ENCODE data around the gene POTEC.
"Not testable (repeated sequence)": the region's sequence is repeated elsewhere in the genome, so short reads cannot be mapped to it uniquely, and the experiment has no call there.

The POTEC gene

DNA sequence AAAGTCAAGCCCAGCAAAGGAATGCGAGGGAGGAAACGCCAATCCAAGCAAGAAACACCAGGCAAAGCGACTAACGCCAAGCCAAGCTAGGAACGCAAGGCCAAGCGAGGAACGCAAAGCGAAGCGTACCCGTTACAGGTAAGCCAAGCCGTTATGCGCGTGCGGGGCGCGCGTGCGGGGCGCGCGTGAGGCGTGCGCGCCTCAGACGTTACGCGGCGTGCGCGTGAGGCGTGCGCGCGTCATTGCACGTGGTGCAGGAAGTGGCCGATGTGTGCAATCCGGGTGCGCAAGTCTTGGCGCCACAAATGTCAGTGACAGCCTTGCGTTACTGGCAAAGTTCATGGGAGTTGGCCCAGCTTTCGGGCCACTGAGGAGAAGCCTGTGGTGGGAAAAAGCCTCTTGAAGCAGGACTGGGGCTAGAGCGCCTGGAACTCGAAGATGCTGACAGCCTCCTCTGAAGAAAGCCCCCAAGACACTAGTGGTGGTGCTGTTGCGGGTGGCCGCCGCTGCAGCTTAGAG is at the start of gene POTEC:
POTEC (minus strand) TSS at position 155 of the 519 bp plus-strand sequence. CDS start 454 bp downstream, outside the sequence.
- not testable (repeated sequence) for H3K4me3 ChIP-seq (ENCODE audit: low read depth, low read length); H3K27me3 ChIP-seq (ENCODE audit: control insufficient read depth, insufficient read depth, low read length); H3K9me3 ChIP-seq (ENCODE audit: control insufficient read depth, insufficient read depth, low read length); H3K36me3 ChIP-seq (ENCODE audit: control insufficient read depth, insufficient read depth, low read length); H3K9ac ChIP-seq (ENCODE audit: low read depth, low read length); H3K4me1 ChIP-seq (ENCODE audit: control insufficient read depth, insufficient read depth, low read length); H3K27ac ChIP-seq (ENCODE audit: low read depth, low read length)

DNA sequence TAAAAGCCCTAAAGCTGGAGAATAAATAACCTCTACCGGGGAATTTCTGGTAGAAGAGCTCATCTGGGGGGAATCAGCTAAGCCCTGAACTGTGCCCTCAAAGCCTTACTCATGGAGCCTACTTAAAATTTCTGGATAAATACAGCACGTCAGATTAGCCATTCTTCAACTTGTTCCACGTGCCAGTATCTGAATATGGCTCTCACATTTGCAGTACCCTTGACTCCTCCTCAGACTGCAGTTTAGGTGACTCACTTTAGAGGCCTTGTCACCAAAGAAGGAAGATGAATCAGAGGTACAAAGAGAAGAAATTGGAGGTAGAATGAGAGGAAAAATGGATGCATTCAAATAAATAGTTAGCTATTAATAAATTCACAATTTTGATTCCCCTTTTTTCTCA is 34.6 kb upstream of the POTEC start:
- Histone ChIP-seq H3K4me1 (ENCODE audit: control insufficient read depth, insufficient read depth, low read length) (no peaks in the 10 kb centered on the region), H3K9ac (ENCODE audit: low read depth, low read length) (no peak overlapping the region), H3K36me3 (ENCODE audit: control insufficient read depth, insufficient read depth, low read length) (no peaks in the 10 kb centered on the region), H3K4me3 (ENCODE audit: low read depth, low read length) (no peak overlapping the region), H3K27me3 (ENCODE audit: control insufficient read depth, insufficient read depth, low read length) (no peaks in the 10 kb centered on the region), H3K27ac (ENCODE audit: low read depth, low read length) (no peak overlapping the region), H3K9me3 (ENCODE audit: control insufficient read depth, insufficient read depth, low read length) (peaks cover 27% of the 10 kb centered on the region)

DNA sequence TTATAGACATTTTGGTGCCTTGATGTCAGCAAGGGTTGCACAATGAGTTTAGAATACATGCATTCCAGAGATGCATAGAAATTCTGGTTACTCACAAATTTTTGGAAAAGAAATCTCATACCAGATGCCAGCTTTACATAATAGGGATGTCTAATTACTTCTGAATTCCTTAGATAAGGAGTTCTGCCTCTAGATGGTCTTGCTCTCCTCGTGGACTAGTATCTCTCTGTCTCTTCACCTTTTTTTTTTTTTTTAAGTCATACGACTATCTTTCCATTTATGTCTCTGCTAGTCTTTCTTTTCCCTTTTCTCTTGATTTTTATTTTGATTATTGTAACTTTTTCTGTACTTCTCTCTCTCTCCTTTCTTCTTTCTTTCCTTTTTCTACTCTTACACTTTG is 16.1 kb upstream of the POTEC start:
- not testable (repeated sequence) for H3K4me1 ChIP-seq (ENCODE audit: control insufficient read depth, insufficient read depth, low read length); H3K27me3 ChIP-seq (ENCODE audit: control insufficient read depth, insufficient read depth, low read length); H3K4me3 ChIP-seq (ENCODE audit: low read depth, low read length); H3K9me3 ChIP-seq (ENCODE audit: control insufficient read depth, insufficient read depth, low read length); H3K9ac ChIP-seq (ENCODE audit: low read depth, low read length); H3K36me3 ChIP-seq (ENCODE audit: control insufficient read depth, insufficient read depth, low read length); H3K27ac ChIP-seq (ENCODE audit: low read depth, low read length)

DNA sequence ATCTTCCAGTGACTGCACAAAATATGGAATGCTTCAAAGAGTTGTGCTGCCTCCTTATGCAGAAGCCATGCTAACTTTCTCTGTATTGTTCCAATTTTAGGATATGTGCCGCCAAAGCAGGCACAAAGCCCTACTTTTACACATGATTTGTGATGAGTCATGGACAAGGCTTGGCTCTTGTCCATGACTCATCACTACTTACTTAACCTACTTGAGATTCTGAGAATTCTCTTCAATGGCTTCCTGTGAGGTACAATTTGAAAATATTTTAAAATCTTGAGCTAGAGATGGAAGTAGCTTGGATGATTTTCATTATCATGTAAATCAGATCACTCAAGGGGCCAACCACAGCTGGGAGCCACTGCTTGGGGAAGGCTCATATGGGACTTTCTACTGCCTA is 11.7 kb downstream of the POTEC start:
- H3K4me3 ChIP-seq (ENCODE audit: low read depth, low read length); H3K36me3 ChIP-seq (ENCODE audit: control insufficient read depth, insufficient read depth, low read length); H3K9ac ChIP-seq (ENCODE audit: low read depth, low read length); H3K27ac ChIP-seq (ENCODE audit: low read depth, low read length); H3K9me3 ChIP-seq (ENCODE audit: control insufficient read depth, insufficient read depth, low read length); H3K27me3 ChIP-seq (ENCODE audit: control insufficient read depth, insufficient read depth, low read length); H3K4me1 ChIP-seq (ENCODE audit: control insufficient read depth, insufficient read depth, low read length): not testable (repeated sequence)

DNA sequence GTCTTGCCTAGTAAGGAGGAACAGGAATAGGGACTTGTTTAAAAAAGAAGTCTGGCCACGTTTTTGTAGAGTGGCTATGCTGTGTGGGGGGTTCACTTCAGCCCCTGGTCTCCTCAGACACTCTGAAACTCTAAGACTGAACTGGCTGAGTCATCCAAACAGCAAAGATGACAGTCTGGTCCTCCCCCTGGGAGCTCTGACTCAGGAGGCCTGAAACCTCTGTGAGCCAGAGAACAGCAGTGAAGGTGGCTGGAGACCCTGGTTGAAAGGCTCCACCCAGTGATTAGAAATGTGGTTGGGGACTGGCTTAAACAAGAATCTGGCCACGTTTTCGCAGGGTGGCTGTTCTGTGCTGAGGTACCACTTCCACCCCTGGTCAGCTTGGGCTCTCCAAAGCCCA is 32.7 kb downstream of the POTEC start:
- H3K4me1 ChIP-seq (ENCODE audit: control insufficient read depth, insufficient read depth, low read length); H3K9ac ChIP-seq (ENCODE audit: low read depth, low read length); H3K27ac ChIP-seq (ENCODE audit: low read depth, low read length); H3K36me3 ChIP-seq (ENCODE audit: control insufficient read depth, insufficient read depth, low read length); H3K9me3 ChIP-seq (ENCODE audit: control insufficient read depth, insufficient read depth, low read length); H3K4me3 ChIP-seq (ENCODE audit: low read depth, low read length); H3K27me3 ChIP-seq (ENCODE audit: control insufficient read depth, insufficient read depth, low read length): not testable (repeated sequence)

DNA sequence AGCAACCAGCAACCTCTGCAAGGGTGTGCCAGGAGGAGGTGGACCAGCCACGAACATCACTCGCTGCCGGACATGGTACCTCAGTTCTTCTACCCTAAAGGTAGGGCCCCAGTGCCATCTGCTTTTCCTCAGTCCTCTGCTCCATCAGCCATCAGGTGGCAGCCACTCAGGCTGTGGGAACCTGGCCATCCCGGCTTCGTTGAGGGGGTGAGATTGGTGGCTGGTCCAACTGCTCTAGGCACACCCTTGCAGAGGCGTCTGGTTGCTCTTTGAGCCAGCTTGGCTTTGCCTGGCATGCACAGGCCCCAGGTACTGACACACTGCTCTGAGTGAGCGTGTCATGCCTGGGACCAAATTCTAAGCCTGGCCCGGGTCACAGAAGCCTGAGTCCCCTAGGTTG is 39.7 kb downstream of the POTEC start:
- H3K27me3 ChIP-seq (ENCODE audit: control insufficient read depth, insufficient read depth, low read length); H3K9ac ChIP-seq (ENCODE audit: low read depth, low read length); H3K4me1 ChIP-seq (ENCODE audit: control insufficient read depth, insufficient read depth, low read length); H3K9me3 ChIP-seq (ENCODE audit: control insufficient read depth, insufficient read depth, low read length); H3K27ac ChIP-seq (ENCODE audit: low read depth, low read length); H3K36me3 ChIP-seq (ENCODE audit: control insufficient read depth, insufficient read depth, low read length); H3K4me3 ChIP-seq (ENCODE audit: low read depth, low read length): not testable (repeated sequence)

DNA sequence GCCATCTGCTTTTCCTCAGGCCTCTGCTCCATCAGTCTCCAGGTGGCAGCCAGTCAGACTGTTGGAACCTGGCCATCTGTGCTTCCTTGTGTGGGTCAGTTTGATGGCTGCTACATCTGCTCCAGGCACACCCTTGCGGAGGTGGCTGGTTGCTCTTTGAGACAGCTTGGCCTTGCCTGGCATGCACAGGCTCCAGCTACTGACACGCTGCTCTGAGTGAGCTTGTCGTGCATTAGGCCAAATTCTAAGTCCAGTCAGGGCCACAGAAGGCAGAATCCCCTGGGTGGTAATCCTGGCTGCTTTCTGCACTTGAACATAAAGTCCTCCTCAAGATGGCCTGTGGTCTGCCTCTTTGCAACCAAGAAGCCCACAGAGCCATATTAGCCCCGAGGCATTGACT is 41.5 kb downstream of the POTEC start:
- H3K9ac ChIP-seq (ENCODE audit: low read depth, low read length); H3K4me1 ChIP-seq (ENCODE audit: control insufficient read depth, insufficient read depth, low read length); H3K27me3 ChIP-seq (ENCODE audit: control insufficient read depth, insufficient read depth, low read length); H3K9me3 ChIP-seq (ENCODE audit: control insufficient read depth, insufficient read depth, low read length); H3K27ac ChIP-seq (ENCODE audit: low read depth, low read length); H3K4me3 ChIP-seq (ENCODE audit: low read depth, low read length); H3K36me3 ChIP-seq (ENCODE audit: control insufficient read depth, insufficient read depth, low read length): not testable (repeated sequence)

DNA sequence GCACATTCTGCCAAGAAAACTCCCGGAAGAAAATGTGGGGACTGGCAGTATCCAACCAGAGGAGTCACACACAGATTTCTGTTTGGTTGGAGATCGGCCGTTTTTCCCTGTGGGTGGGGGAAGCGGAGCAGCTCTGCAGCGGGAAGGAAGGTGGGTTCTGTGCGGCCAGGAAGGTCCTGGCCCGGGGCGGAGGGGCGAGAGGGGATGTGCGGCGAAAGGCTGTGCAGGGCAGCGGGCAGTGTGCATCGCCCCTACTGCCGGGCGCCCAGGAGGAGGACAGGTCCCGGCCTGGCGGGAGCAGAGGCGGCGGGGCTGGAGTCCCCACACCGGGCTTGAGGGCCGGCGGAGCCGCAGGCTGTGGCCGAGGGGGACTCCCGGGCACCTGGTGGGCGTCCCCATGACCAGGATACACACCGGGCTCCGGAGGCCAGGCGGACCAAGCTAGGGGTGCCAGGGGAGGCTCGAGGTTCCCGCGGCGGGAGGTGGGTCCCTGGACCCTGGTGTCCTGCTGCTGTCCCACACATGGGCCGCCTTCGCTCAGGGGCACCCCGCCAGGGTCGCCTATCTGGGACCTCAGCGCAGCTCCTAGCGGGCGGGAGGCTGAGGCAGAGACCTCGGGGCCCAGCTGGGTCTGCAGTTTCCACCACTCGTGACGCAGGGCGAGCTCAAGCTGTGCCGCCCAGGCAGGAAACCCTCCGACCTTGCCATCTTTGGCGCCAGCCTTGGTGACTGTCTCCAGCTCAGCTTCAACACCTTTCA is 54.0 kb downstream of the POTEC start:
- H3K4me1 ChIP-seq (ENCODE audit: control insufficient read depth, insufficient read depth, low read length); H3K9ac ChIP-seq (ENCODE audit: low read depth, low read length); H3K4me3 ChIP-seq (ENCODE audit: low read depth, low read length); H3K27me3 ChIP-seq (ENCODE audit: control insufficient read depth, insufficient read depth, low read length); H3K36me3 ChIP-seq (ENCODE audit: control insufficient read depth, insufficient read depth, low read length); H3K9me3 ChIP-seq (ENCODE audit: control insufficient read depth, insufficient read depth, low read length); H3K27ac ChIP-seq (ENCODE audit: low read depth, low read length): not testable (repeated sequence)

DNA sequence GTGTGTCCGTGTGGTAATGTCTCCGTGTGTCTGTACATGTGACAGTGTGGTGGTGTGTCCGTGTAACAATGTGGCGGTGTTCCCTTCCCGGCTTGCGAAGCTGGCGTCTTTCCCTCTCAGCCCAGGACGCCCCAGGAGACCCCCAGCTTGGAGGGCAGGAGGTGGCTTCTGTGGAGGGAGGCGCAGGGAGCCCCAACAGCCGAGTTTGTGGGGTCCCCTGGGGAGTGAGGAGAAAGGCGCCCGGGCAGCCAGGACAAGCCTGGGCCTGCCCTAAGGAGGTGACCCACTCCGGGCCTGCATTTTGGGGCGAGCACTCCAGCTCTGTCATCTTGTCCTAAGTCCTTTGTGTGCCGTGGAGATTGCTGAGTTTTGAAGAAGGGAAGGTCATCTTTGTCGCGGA is 54.6 kb downstream of the POTEC start:
- not testable (repeated sequence) for H3K4me1 ChIP-seq (ENCODE audit: control insufficient read depth, insufficient read depth, low read length); H3K36me3 ChIP-seq (ENCODE audit: control insufficient read depth, insufficient read depth, low read length); H3K9ac ChIP-seq (ENCODE audit: low read depth, low read length); H3K27ac ChIP-seq (ENCODE audit: low read depth, low read length); H3K9me3 ChIP-seq (ENCODE audit: control insufficient read depth, insufficient read depth, low read length); H3K4me3 ChIP-seq (ENCODE audit: low read depth, low read length); H3K27me3 ChIP-seq (ENCODE audit: control insufficient read depth, insufficient read depth, low read length)

DNA sequence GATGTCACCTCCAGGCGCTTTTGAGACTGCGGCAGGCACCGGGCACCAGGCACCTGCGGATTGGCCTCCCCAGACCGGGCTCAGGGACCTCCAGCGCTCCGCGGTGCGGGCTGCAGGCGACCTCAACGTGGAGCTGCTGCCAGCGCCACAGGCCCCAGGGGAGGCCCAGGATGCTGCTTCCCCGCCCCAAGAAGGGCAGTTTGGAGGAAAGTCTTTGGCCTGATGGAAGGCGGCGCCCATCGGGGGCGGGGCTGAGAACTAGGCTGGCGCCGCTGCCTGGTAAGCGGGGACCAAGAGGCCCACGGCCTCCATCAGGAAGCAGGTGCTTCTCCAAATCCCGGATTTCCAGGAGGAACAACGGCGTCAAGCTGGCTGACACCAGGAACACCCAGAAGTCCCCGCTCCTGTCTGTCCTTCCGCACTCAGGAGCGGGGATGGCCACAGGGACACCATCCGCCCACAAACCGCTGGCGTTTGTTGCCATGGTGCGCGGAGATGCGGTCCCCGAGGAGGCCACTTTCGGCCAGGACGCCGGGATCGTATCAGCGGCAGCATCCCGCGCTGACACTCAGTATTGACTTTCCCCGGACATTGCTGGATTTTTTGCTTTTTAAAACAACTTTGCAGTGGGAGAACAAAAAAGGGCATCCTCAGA is 56.3 kb downstream of the POTEC start:
- not testable (repeated sequence) for H3K9me3 ChIP-seq (ENCODE audit: control insufficient read depth, insufficient read depth, low read length); H3K36me3 ChIP-seq (ENCODE audit: control insufficient read depth, insufficient read depth, low read length); H3K27ac ChIP-seq (ENCODE audit: low read depth, low read length); H3K4me1 ChIP-seq (ENCODE audit: control insufficient read depth, insufficient read depth, low read length); H3K4me3 ChIP-seq (ENCODE audit: low read depth, low read length); H3K9ac ChIP-seq (ENCODE audit: low read depth, low read length); H3K27me3 ChIP-seq (ENCODE audit: control insufficient read depth, insufficient read depth, low read length)

DNA sequence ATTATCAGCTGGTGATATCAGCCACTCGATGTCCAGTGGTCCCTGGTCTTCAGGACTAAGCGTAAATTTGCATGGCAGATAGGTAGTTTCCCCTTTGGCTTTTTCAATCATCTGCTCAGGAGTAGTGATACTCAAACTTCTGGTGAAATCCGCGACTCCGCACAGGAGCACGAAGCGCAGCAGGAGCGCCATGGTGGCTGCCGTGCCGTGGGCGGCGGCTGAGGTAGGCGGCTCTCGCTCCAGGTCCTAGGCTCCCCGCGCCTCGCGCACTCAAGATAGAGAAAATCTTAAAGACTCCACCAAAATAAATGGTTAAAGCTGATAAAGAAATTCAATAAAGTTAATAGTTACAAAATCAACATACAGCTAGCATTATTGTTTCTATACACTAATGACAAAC is 64.3 kb downstream of the POTEC start:
- H3K4me3 ChIP-seq (ENCODE audit: low read depth, low read length); H3K27ac ChIP-seq (ENCODE audit: low read depth, low read length); H3K9ac ChIP-seq (ENCODE audit: low read depth, low read length); H3K27me3 ChIP-seq (ENCODE audit: control insufficient read depth, insufficient read depth, low read length); H3K36me3 ChIP-seq (ENCODE audit: control insufficient read depth, insufficient read depth, low read length); H3K4me1 ChIP-seq (ENCODE audit: control insufficient read depth, insufficient read depth, low read length); H3K9me3 ChIP-seq (ENCODE audit: control insufficient read depth, insufficient read depth, low read length): not testable (repeated sequence)

Measured in HUES48 (cell line).